ENCODE measurements around the gene LRRC74A.

Gene LRRC74A

DNA sequence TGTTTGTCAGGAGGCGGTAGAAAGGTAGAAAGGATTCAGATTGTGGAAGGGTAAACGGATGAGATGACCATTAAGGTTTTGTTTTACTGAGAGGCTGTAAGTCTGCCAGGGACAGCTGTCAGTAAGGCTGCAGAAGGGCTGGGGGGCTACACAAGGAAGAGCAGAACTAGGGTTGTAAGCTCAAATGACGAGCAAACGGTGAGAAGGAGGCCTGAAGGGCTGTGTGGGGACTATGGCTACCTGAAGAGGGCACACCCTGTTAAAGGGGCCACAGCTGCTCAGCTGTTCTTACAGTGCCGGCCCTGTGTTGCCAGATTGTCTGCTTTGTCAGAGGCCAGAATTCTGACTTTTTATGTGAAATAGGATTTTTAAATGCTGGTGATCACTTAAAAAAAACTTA lies 45.8 kb upstream of the LRRC74A start:
- TF ChIP-seq, protein P1, sequence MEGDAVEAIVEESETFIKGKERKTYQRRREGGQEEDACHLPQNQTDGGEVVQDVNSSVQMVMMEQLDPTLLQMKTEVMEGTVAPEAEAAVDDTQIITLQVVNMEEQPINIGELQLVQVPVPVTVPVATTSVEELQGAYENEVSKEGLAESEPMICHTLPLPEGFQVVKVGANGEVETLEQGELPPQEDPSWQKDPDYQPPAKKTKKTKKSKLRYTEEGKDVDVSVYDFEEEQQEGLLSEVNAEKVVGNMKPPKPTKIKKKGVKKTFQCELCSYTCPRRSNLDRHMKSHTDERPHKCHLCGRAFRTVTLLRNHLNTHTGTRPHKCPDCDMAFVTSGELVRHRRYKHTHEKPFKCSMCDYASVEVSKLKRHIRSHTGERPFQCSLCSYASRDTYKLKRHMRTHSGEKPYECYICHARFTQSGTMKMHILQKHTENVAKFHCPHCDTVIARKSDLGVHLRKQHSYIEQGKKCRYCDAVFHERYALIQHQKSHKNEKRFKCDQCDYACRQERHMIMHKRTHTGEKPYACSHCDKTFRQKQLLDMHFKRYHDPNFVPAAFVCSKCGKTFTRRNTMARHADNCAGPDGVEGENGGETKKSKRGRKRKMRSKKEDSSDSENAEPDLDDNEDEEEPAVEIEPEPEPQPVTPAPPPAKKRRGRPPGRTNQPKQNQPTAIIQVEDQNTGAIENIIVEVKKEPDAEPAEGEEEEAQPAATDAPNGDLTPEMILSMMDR (conservative IDR thresholded peaks at IDR 0.05; ENCODE audit: low read depth, low read length): no peak
- no peak for DNase-seq (ENCODE audit: low read depth)
- H3K4me3 ChIP-seq (ENCODE audit: low read length): no peak overlapping the region

GRCh38 chr14:76780875-76781647 lies 45.1 kb upstream of the LRRC74A start:
- DNase-seq (ENCODE audit: low read depth): no peak
- TF ChIP-seq, protein P1 (conservative IDR thresholded peaks at IDR 0.05; ENCODE audit: low read depth, low read length): no peak
- no peak overlapping the region for H3K4me3 ChIP-seq (ENCODE audit: low read length)

DNA sequence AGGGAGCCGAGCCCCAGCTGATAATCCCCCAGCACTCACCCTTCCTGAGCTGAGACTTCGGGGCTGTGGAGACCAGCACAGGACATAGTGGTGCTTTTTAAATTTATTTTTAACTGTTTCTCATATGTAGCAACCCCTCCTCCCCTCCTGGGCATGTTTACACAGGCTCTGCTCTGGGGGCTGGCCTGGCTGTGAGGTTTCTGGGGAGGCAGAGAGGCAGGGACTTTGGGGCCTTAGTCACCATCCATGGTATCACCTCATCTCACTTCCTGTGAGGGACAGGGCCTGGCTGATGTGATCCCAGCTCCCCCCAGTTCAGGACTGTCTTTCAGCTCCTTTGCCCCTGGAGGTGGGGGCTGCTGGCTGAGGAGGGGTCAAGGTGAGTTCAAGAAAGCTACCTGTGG lies 44.6 kb upstream of the LRRC74A start:
- H3K4me3 ChIP-seq (ENCODE audit: low read length): no peak overlapping the region
- DNase-seq (ENCODE audit: low read depth): no peak
- TF ChIP-seq, protein P1 (conservative IDR thresholded peaks at IDR 0.05; ENCODE audit: low read depth, low read length): no peak

DNA sequence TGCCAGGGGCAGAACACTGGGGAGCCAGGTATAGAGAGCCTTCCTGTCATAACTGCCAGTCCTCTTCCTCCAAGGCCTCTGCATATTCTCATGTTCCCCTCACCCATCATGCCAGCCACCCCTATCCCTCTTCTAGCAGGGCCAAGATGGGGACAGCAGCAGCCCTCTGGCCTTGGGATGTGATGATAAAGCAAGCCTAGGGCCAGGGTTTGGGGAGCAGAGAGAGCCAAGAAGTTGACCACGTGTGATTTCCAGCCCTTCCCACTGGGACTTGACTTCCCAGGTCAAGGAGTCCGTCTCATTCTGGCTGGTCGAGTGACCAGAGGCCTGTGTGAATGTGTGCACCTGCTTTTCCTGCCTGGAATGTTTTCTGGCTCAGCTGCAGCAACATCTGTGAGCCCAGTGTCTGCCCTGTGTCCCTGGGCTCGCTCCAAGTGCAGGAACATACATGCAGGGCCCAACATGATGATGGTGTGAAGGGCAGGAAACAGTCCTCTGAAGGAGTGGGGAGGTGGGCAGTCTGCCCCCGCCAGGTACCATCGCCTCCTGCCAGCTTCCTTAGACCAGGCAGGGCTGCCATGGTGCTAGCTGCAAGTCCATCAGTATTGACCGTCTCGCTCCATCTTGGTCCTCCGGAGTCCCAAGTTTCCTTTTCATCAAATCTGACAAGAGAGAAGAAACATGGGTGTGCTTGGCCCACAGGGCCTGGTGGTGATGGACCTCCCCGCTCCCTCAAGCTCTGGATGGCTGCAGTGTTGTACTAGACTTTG lies 43.9 kb upstream of the LRRC74A start:
- H3K4me3 ChIP-seq (ENCODE audit: low read length): no peak overlapping the region
- no peak for DNase-seq (ENCODE audit: low read depth)
- TF ChIP-seq, protein P1 (conservative IDR thresholded peaks at IDR 0.05; ENCODE audit: low read depth, low read length): no peak

- DNase-seq (ENCODE audit: low read depth): no peak
- no peak overlapping the region for H3K4me3 ChIP-seq (ENCODE audit: low read length)
- TF ChIP-seq, protein P1 (conservative IDR thresholded peaks at IDR 0.05; ENCODE audit: low read depth, low read length): no peak
These were observed 43.2 kb upstream of the LRRC74A start for GRCh38 chr14:76782885-76783566.

- no peak for DNase-seq (ENCODE audit: low read depth)
- TF ChIP-seq, protein P1 (conservative IDR thresholded peaks at IDR 0.05; ENCODE audit: low read depth, low read length): no peak
- no peak overlapping the region for H3K4me3 ChIP-seq (ENCODE audit: low read length)
These were observed 41.8 kb upstream of the LRRC74A start for GRCh38 chr14:76784266-76784874.
